Stimulated activated CD4-positive, alpha-beta T cell treated with anti-CD3 and anti-CD28 coated beads, Interleukin-12 subunit alpha, Interleukin-12 subunit beta, amount 100 ng/mL, for 4 hours (primary cell): ENCODE results near the gene EGFL7.

Experiments
- DNase-seq: peaks from one replicate; pipeline ENCODE4 v3.0.0-alpha.2; 2020

EGFL7 gene

DNA sequence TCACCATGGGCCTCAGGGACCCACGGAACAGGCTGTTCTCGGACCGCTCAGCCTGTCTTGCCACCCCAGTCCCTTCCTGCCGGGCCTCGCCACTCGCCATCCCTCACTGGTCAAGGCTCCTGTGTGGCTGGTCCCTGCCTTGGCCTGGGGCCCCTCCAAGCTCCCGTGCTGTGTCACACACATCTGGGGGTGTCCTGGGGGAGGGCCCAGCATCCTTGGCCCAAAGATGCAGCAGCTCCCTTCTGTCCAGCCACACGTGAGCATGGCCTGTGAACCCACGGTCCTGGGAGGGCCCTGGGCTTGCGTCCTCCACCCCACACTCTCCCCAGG is 425 bp upstream of the EGFL7 start:
- no peak for DNase-seq

GRCh38 chr9:136664000-136664915 is 1.5 kb downstream of the EGFL7 start:
- DNase-seq = no peak

- peak; percentile 25 for DNase-seq
Measured at GRCh38 chr9:136665111-136665703, 2.5 kb downstream of the EGFL7 start.

GRCh38 chr9:136665704-136666371 is 3.1 kb downstream of the EGFL7 start:
- peak; percentile 32 for DNase-seq

GRCh38 chr9:136666372-136667213 is 3.9 kb downstream of the EGFL7 start:
- DNase-seq = no peak

DNA sequence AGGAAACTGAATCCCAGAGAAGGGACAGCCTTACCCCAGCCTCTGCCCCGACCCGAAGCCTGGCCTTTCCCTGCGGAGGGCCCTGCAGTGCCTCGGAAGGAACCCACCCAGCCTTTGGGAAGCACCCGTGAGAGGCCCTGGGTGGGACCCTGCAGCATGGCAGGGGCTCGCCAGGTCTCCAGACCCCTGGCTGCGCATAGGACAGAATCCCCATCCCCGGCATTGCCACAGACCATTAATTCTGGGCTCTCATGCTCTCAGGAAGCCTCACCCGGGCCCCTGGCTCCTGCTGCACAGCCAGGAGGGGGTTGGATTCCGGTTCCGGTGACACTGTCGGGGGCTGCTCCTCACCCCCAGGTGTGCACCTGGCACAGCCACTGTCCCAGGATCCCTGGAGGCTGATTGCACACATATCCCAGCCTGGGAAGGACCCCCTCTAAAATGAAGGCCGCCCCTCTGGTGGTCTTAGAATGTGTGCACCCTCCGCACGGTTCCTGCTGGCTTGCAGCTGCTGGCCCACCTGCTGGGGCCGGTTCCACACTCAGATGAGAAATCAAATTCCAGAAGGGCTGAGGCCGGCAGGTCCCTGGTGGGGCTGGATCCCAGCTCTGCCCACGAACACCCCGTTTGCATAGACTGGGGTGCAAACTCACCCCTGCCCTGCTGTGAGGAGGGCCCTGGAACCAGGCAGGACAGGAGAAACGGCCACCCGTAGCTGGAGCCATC is 4.7 kb downstream of the EGFL7 start:
- no peak for DNase-seq

- DNase-seq = no peak
Measured at GRCh38 chr9:136667940-136668760, 5.4 kb downstream of the EGFL7 start.

- DNase-seq = no peak
Measured at GRCh38 chr9:136668983-136669790, 6.5 kb downstream of the EGFL7 start.

DNA sequence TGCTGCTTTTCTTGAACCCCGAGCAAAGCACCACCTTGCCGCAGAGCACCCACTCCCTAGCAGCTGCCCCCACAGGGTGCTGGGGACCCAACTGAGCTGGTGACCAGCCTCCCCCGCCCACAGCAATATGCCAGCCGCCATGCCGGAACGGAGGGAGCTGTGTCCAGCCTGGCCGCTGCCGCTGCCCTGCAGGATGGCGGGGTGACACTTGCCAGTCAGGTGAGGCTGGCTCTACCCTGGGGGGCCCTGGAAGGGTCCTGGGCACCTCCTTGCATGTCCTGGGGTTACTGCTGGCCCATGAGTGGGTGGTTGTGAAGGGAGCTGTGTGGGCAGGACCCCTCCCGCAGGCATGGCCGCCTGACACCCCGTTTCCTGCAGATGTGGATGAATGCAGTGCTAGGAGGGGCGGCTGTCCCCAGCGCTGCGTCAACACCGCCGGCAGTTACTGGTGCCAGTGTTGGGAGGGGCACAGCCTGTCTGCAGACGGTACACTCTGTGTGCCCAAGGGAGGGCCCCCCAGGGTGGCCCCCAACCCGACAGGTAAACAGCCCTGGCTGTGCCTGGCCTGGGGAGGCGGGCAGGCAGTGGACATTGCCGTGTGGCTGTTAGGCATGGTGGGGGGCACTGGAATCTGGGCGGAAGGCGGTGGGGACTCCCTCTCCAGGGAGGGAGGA is 7.2 kb downstream of the EGFL7 start:
- DNase-seq = no peak

- DNase-seq = no peak
Measured at GRCh38 chr9:136670576-136671253, 8.0 kb downstream of the EGFL7 start.

GRCh38 chr9:136671254-136671614 is 8.5 kb downstream of the EGFL7 start:
- no peak for DNase-seq

GRCh38 chr9:136671646-136672430 is 9.1 kb downstream of the EGFL7 start:
- DNase-seq = peak; percentile 48

- DNase-seq = no peak
Measured at GRCh38 chr9:136672431-136673087, 9.8 kb downstream of the EGFL7 start.

GRCh38 chr9:136673088-136673974 is 10.6 kb downstream of the EGFL7 start:
- DNase-seq = no peak

DNA sequence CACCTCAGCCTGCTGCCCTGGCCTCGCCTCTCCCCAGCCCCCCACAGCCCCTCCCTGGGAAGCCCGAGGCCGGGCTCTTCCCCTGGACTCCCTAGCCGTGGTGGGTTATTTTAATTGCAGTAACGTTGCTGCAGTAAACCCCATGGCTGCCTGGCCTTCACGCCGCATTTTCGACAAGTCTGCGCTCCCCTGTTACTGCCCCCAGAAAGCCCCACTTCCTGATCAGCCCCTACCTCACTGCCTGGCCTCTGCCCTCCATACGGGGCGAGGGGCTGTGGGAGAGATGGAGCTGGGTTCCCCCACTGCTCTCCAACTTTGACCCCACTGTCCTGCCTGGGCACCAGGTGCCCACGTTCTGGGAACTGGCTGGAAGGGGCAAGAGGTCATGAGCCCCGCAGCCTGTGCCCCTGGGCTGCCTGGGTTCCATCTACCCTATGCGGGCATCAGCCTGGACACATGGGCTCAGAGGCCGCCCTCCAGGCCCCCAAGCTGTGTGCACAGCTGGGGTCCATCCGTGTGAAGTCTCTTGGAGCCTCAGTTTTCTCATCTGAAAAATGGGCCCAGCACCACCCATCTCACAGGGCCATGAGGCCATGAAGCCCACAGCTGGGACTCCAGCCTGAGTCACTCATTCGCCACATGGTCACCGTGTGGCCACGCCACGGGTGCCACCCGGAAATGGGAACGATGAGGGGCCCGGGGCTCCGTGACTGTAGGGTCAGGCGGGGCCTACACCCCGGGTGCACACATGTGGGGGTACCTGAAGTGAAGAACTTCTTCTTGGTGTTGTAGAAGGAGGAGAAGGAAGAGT is 11.5 kb downstream of the EGFL7 start:
- no peak for DNase-seq

DNA sequence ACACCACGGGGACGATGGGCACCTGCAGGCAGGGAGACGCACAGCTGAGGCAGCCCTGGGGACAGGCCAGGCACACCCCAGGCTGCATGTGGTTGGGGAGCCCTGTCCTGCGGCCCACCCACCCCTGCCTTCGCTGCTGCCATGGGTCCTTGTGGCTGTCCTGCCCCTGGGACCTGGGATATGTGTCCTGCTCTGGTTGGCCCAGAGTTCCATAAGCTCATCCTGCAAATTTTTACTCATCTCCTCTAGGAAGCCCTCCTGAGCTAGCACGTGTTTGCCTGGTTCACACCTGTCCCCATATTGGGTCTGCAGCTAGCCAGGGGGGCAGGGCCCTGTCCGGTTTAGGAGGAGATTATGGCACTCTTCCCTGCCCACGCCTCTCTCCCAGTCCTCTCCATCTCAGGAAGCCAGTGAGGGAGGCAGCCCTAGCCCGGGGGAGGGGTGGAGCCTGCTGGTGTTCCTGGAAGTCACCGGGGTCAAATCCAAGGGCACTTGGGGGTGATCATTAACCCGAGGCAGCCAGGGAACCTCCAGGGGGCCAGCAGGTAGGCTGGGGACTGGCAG is 12.2 kb downstream of the EGFL7 start:
- DNase-seq = no peak
